Measurements from ENCODE around the gene LRRC63.
"Not testable (repeated sequence)": the region's sequence is repeated elsewhere in the genome, so short reads cannot be mapped to it uniquely, and the experiment has no call there.

The LRRC63 gene

DNA sequence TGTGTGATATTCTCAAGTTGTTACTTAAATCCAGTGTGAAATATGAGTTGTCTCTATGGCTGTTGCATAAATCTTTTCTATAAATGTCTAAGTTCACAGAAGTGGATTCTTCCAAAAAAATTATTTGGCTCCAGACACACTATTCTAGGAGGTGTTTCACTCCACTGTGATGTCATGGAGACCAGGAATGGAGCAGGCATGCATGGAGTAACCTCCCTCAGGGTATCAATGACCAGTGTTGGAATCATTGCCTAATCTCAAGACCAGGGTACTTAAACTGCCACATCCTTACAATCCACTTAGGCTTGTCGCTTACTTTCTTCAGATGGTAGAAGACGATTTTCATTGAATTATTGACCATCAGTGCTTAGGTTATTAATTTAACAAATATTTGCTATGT, 55.4 kb downstream of the LRRC63 start:
- no peak for ATAC-seq

DNA sequence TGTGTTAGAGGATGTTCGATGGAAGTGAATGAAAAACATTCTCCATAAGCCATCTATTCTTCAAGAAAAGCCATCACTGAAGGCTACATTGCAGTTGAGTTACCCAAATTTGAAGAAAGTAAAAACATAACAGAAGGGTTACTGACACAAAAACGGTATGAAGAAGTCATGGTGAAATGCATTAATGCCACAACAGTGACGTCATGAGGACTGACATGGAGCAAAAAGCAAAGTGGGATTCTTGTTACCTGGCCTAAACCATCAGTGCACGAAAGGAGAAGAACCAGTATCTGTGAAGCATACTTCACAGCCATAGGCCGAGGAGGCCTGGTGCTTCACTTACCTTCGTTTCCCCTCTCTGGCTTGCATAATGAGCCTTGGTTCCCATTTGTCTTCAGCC, 58.7 kb downstream of the LRRC63 start:
- ATAC-seq: no peak

DNA sequence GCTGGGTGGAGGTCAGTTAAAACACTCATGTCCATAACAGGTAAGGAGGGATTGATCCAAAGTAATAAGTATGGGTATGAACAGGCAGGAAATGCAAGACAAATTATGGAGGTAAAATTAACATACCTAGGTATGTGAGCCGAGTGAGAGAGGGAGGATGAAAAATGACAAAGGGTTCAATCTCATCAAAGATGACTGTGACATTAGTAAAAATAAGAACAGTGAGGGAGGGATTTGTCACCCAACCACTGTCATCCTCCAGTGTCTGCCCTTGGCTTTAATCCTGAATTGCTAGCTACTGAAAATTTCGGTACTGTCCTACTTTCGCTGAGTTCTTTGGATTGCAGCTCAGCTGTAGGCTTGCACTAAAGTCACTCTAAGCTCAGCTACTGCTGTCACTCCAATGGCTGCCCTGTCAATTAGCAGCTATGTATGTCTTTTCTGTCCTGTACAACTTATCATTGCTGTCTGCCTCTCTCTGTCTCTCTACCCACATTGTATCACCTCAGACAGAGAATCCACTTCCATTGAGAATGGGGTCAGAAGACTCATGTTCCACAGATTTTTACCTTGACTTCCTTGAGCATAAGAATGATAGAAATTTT, 62.5 kb downstream of the LRRC63 start:
- no peak for ATAC-seq

DNA sequence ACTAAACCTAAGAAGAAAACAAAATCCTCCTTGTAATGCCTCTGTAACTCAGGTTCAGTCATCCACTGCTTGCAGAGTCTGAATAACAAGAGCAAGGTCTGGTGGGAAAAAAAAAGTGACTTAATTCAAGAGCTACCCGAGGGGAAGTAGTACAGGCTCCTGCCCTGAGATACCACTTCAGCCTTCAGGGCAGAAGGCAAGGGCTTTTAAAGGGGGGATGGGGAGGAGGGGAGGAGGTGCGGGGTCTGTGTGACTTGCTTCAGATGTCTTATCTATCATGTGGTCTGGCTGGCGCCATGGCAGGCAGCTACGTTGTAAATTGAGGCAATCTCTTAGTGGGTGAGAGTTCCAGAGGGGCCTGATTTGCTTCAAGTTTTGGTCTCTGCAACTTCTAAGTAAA, 66.7 kb downstream of the LRRC63 start:
- ATAC-seq: no peak

- no peak for ATAC-seq
Observed at GRCh38 chr13:46281779-46282178, 70.1 kb downstream of the LRRC63 start.

GRCh38 chr13:46283912-46284824, 72.4 kb downstream of the LRRC63 start:
- ATAC-seq: not testable (repeated sequence)

DNA sequence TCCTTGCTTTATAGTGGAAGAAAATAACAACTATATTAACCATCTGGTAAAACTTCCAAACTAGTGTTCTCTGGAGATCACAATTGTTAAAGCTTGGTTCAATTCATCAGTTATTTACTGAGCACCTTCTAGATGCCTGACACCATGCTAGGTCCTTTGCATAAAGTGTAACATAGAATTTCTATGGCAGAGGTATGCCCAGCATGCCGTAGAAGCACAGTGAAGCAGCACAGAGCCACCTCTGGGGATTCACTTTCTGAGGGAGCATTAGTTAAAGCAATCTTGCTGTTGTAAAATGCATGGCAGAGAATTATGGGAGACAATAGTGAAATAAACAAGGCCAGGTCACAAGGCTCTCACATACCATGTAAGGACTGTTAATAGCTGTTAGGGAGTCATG, 75.2 kb downstream of the LRRC63 start:
- no peak for ATAC-seq

DNA sequence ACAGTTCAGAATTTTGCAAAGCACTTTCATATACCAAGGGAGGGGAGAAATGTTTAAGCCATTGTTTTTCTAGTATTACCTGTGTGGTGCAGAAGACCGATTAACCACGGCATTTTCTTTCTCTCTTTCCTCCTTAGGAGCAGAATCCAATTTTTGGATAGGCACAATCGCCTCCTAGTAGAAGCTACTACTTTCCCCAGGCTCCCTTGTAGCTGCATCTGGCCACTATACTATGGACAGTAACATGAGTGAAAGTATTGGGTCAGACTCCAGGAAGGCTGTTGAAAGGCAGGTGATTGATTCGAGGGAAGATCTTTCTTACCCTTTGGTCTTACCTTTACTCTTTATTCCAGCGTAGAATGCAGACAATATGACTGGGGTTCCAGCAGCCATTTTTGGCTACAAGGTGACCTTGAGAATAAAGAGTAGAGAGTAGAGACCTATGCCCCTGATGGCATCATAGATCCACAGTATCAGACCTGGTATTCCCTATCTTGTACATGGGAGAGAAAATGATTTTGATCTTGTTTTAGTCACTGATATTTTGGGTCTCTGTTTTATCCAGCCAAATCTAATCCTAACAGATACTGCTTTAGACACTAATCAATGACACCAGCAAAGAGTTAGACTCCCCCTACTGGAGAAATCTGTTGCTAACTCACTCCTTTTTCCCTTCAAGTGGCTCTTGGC, 77.0 kb downstream of the LRRC63 start:
- peak in 1 of 2 donors; percentile 69 for ATAC-seq

DNA sequence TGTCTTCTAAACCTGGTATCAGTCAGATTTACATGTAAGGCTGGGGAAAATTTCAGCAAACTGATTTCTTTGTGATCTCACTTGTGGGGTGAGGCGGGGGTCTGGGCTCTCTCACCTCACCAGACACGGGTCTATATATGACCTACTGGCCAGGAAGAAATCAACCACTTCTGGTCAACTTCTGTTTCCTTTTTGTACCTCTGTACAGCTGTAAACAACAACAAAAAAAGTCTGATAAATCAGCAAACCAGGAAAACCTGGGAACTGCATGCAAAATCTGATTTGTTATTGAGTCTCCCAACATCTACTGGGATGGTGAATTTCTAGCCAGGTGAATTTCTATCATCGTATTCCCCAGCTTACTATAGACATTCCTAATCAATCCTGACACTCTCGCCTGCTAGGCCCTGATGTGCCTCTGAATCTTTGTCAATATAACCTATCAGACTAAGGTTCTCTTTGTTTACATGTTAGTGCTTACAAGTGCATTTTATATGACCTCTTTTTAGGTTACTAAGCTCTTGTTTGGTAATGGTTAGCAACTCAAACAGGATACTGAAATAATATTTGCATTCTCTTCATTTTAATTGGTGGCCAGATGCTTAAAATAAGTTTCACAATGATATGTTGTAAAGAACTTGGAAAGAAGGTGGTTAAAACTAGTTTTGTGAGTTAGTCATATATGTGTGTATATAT, 77.7 kb downstream of the LRRC63 start:
- no peak for ATAC-seq

DNA sequence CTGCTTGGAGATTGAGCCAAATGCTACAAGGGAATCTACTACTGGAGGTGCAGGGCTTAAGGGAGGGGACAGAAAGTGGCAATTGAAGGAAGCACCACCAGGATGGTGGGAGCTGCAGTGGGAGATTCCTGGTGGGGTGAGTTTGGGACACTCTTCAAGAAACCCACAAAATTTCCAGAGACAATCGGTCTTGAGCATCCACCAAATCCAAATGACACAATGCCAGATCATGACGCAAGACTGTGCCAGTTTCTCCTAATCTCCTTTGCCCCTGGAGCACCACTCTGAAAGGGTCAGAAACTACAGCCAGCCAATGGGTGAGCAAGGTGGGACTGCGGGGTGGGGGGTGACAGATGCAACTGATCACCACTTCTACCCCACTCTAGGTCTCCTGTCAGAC, 78.7 kb downstream of the LRRC63 start:
- no peak for ATAC-seq

GRCh38 chr13:46293436-46293835, 81.7 kb downstream of the LRRC63 start:
- ATAC-seq: no peak

DNA sequence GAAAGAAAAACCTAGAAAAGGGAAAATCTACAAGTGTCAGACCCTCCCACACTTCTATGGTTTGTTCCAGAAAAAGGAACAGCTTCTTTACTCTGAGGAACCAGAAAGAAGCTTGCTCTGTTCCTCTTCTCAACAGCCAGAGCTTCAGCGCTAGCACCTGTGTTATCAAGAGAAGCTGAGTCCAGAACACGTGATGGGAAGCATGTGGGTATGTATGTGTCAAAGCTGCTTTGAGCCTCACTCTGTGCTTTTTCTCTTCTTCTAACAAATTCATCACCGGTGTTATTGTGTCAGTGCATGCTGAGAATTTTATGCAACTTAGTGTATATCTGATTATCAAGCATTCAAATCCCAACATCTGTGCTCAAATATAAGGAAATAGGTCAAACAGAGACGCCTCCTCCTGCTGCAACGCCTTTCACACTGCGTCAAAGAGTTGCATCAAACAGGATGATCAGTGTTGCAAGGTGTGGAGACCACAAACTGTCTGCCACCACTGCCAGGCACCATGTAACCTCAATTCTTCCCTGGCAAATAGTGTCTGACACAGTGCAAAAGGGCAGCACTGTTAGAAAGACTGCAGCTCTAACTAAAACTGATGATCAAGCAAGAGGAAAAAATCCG, 83.9 kb downstream of the LRRC63 start:
- ATAC-seq: peak; percentile 69 to 74

- peak; percentile 46 to 52 for ATAC-seq
Observed at GRCh38 chr13:46296115-46296822, 84.5 kb downstream of the LRRC63 start.

DNA sequence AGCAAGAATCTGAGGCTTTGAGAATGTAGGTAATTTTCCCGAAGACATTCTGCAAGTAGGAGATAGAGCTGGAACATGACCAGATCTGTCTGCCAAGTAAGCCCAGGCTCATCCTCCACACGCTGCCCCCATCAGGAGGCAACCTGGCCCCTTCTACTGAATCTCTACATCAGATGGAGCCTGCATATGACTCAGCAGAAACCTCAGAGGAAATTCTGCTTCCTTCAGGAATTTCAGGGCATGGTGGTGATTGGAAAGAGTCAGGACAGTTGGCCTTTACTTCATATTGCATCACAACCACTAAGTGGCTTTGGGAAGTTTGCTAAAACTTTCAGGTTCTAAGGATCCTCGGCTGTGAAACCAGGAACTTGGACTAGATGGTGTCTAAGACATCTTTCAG, 85.2 kb downstream of the LRRC63 start:
- no peak for ATAC-seq

GRCh38 chr13:46297361-46297811, 85.7 kb downstream of the LRRC63 start:
- ATAC-seq: no peak

- ATAC-seq: no peak
Observed at GRCh38 chr13:46303742-46304385, 92.1 kb downstream of the LRRC63 start.

- no peak for ATAC-seq
Observed at GRCh38 chr13:46304546-46304945, 92.8 kb downstream of the LRRC63 start.

DNA sequence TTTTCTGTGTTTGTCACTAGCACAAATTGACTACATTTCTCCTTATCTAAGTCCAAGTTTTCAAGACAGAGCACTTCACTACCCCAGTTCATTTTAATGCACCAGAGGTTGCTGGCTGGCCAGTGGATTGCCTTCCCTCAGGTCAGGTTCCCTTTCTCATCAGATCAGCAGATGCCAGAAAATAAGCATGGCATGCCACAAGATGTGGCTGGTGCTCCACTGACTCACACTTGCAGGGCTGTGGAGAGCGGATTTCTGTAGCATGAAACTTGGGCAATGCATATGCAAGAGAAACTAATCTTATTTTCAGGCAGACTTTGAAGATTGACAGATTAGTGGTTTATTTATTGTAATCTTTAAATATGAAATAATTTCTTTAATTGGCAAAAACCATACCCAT, 95.8 kb downstream of the LRRC63 start:
- no peak for ATAC-seq

DNA sequence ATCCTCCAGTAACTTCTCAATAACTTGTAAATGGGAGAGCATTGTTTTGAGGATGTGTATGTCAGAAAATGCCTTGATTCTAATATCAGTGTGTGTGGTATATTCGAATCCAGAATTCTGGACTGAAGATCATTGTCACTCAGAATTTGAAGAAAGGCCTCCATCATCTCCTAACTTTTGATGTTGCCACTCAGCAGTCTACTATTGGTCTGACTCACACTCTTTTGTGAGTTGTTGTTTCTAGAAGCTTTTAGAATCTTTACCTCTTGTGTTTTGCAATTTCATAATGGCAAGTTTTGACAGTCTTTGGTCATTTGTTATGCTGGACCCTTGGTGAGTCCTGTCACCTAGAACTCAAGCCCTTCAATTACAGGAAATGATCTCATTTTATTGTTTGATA, 98.3 kb downstream of the LRRC63 start:
- ATAC-seq: no peak

DNA sequence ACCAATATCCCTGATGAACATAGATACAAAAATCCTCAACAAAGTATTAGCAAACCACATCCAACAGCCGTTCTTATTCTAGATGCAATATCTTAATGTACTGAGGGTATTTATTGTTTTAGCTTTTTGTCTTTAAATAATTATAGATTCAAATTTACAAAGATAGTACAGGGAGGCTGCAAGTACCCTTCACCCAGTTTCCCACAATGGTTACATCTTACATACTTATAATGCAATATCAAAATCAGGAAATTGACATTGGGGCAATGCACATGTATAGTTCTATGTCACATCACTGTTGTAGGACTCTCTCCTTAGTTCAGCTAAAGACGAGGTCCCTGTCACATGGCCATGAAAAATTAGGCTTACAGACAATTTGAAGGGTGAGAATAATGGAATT, 99.5 kb downstream of the LRRC63 start:
- ATAC-seq: no peak

DNA sequence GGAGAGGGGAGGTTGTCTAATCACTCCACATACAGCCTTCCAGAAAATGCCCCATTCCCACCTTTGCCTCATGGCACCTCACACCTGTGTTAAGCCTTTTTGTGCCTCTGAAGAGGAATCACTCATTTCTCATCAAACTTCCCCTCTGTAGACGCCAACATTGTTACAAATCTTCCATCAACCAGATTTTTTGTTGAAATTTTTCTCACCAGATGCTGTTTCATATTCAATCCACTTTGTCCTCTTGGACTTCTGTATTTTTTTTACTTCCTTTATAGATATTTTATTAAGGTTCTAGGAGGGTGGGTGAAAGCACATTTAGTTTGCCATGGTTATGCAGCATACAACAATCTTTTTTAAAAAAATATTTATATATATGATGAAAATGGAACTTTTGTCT, 101.3 kb downstream of the LRRC63 start:
- ATAC-seq: no peak

All from activated CD4-positive, CD25-positive, alpha-beta regulatory T cell treated with anti-CD3 and anti-CD28 coated beads, Interleukin-2, amount 50 U/mL, for 24 hours (primary cell).